HepG2 (cell line): Measurements from ENCODE around the gene CDC27. TPM values are rescaled to one million over a fixed set of nuclear protein-coding genes. Genes with fewer than 3 reads are reported as not detected.

ENCODE experiments used
- ATAC-seq: fragments of 200-7000 bp; cut with Tn5 transposase; 3 replicates; pipeline ENCODE4 v1.9.1; 2020; ENCODE audit warnings: mild to moderate bottlenecking, moderate library complexity
- BruUV-seq: library from RNA; stranded (reverse); fragments of 400-500 nt; replicated peaks from 2 replicates; lab custom pipeline; 2021; lab: Mats Ljungman, UMichigan
- CTCF ChIA-PET: fragments of 300-600 bp; formaldehyde crosslinking; extraction: SDS; loops from one replicate; lab custom pipeline; 2021; ENCODE audit warnings: low total read pairs, inconsistent platforms, low intra/inter-chr PET ratio; lab: Yijun Ruan, JAX
- POLR2A ChIA-PET: fragments of 350-600 bp; sonication (Branson Sonifier 250); formaldehyde crosslinking; loops from one replicate; lab custom pipeline; 2020; ENCODE audit warnings: antibody characterized with exemption, inconsistent platforms; lab: Yijun Ruan, JAX
- DNase-seq: peaks from one replicate; pipeline ENCODE4 v3.0.0-alpha.2; 2015; ENCODE audit warnings: low spot score
- FAIRE-seq: peaks from 3 replicates; lab custom pipeline; 2011; peaks lifted over from hg19 to GRCh38; lab: Jason Lieb, UNC
- H2AFZ ChIP-seq: one replicate; pipeline ENCODE4 v1.6.1; 2011; ENCODE audit warnings: low read length, inconsistent platforms
- H3K27ac ChIP-seq: fragments of 300-600 bp; 3 replicates; pipeline ENCODE4 v1.8.0; 2011; ENCODE audit warnings: mixed run types, mild to moderate bottlenecking, mixed read lengths, low read length, inconsistent platforms; ENCODE audit not compliant: insufficient read depth; ENCODE audit errors: extremely low read length
- H3K27me3 ChIP-seq, 2 experiments: fragments of 200-600 bp in 1 of 2; 2 replicates in 1 of 2; 3 replicates in 1 of 2; pipeline versions ENCODE4 v1.6.0 to v1.8.0; 2011; ENCODE audit warnings: low read length in 2 of 2, mild to moderate bottlenecking in 2 of 2, moderate library complexity in 2 of 2, inconsistent platforms in 1 of 2; ENCODE audit not compliant: insufficient read depth in 2 of 2, control insufficient read depth in 1 of 2
- H3K36me3 ChIP-seq, 2 experiments: fragments of 200-600 bp in 1 of 2; replicated peaks in 1 of 2; 2 replicates in 1 of 2; 3 replicates in 1 of 2; pipeline versions ENCODE4 v1.5.1 to v1.8.0; 2011; ENCODE audit warnings: low read length in 2 of 2, inconsistent platforms in 1 of 2; ENCODE audit not compliant: insufficient read depth in 2 of 2, control insufficient read depth in 1 of 2
- H3K4me1 ChIP-seq: 2 replicates; pipeline ENCODE4 v1.5.1; 2012; ENCODE audit warnings: low read length, inconsistent platforms; ENCODE audit not compliant: insufficient read depth
- H3K4me2 ChIP-seq: 2 replicates; pipeline ENCODE4 v1.6.0; 2011; ENCODE audit warnings: low read depth, low read length, inconsistent platforms
- H3K4me3 ChIP-seq, 3 experiments: fragments of 200-600 bp in 1 of 3; sonication (generic), shearing (Covaris generic) in 1 of 3; replicated peaks in 1 of 3; 2 replicates each; pipeline ENCODE4 v1.5.1; 2011 to 2016; ENCODE audit warnings: low read length in 3 of 3, inconsistent platforms in 2 of 3, low read depth in 2 of 3, mild to moderate bottlenecking in 2 of 3, control low read depth in 1 of 3, mixed read lengths in 1 of 3; ENCODE audit not compliant: insufficient read depth in 1 of 3
- H3K79me2 ChIP-seq: one replicate; pipeline ENCODE4 v1.6.1; 2011; ENCODE audit warnings: low read length, inconsistent platforms; ENCODE audit not compliant: insufficient read depth
- H3K9ac ChIP-seq: 2 replicates; pipeline ENCODE4 v1.6.0; 2011; ENCODE audit warnings: mild to moderate bottlenecking, low read depth, low read length, inconsistent platforms; ENCODE audit not compliant: insufficient read depth
- H3K9me3 ChIP-seq: 2 replicates; pipeline ENCODE4 v1.5.1; 2012; ENCODE audit warnings: mild to moderate bottlenecking, low read length
- H4K20me1 ChIP-seq: 2 replicates; pipeline ENCODE4 v1.6.0; 2011; ENCODE audit warnings: inconsistent platforms, mild to moderate bottlenecking, low read length, moderate library complexity; ENCODE audit not compliant: insufficient read depth
- ARHGAP35 ChIP-seq: sonication (generic); formaldehyde crosslinking; IDR thresholded peaks from 2 replicates; pipeline ENCODE4 v1.9.0; 2022; ENCODE audit warnings: mild to moderate bottlenecking, inconsistent platforms, moderate library complexity, missing genetic modification reagents, borderline replicate concordance
- KDM4B ChIP-seq: sonication (generic); formaldehyde crosslinking; IDR thresholded peaks from 2 replicates; pipeline ENCODE4 v1.4.0; 2020; ENCODE audit warnings: missing genetic modification reagents
- SAFB2 ChIP-seq: sonication (generic); formaldehyde crosslinking; IDR thresholded peaks from 2 replicates; pipeline ENCODE4 v1.5.1; 2020; ENCODE audit warnings: missing genetic modification reagents, low read depth, mild to moderate bottlenecking, borderline replicate concordance
- TBX3 ChIP-seq: fragments of 450-650 bp; IDR thresholded peaks from 2 replicates; pipeline ENCODE4 v1.6.1; 2017; ENCODE audit warnings: antibody characterized with exemption, mild to moderate bottlenecking, inconsistent platforms, borderline replicate concordance
- TSC22D2 ChIP-seq: sonication (generic); formaldehyde crosslinking; IDR thresholded peaks from 2 replicates; pipeline ENCODE4 v1.5.1; 2020; ENCODE audit warnings: missing genetic modification reagents, mild to moderate bottlenecking, borderline replicate concordance
- ZBTB3 ChIP-seq: sonication (generic); formaldehyde crosslinking; IDR thresholded peaks from 2 replicates; pipeline ENCODE4 v1.4.0; 2020; ENCODE audit warnings: low read depth, mild to moderate bottlenecking, moderate library complexity, missing genetic modification reagents, borderline replicate concordance
- ZNF337 ChIP-seq: sonication (generic); formaldehyde crosslinking; IDR thresholded peaks from 2 replicates; pipeline ENCODE4 v1.5.1; 2020; ENCODE audit warnings: missing genetic modification reagents, low read depth, mild to moderate bottlenecking, borderline replicate concordance
- ZNF564 ChIP-seq: sonication (generic); formaldehyde crosslinking; IDR thresholded peaks from 2 replicates; pipeline ENCODE4 v1.8.1; 2023; ENCODE audit warnings: mild to moderate bottlenecking, missing genetic modification reagents
- ZNF720 ChIP-seq: sonication (generic); formaldehyde crosslinking; IDR thresholded peaks from 2 replicates; pipeline ENCODE4 v1.4.0; 2020; ENCODE audit warnings: missing genetic modification reagents
- ZZZ3 ChIP-seq: sonication (generic); formaldehyde crosslinking; IDR thresholded peaks from 2 replicates; pipeline ENCODE4 v1.4.0; 2020; ENCODE audit warnings: missing genetic modification reagents, mild to moderate bottlenecking, borderline replicate concordance
- WGBS: methylation state at CpG from one replicate; pipeline ENCODE4 v1.1.6; 2017; ENCODE audit warnings: low lambda C conversion rate; 5-methylcytosine and 5-hydroxymethylcytosine counted together
- in situ Hi-C: cut with HindIII; loops from 2 replicates; pipeline ENCODE4 v1.10.0; 2017; ENCODE audit warnings: low pct_unique_long_range_greater_than_20kb; ENCODE audit not compliant: extremely low pct_ligation_motif_present
- intact Hi-C: fragments of 100-400 bp; cut with micrococcal nuclease; formaldehyde crosslinking; loops from one replicate; pipeline ENCODE4 v1.10.0; 2022; ENCODE audit not compliant: unreplicated experiment
- polyA plus RNA-seq, 8 experiments: library from polyadenylated mRNA; depleted of rRNA in 3 of 8; stranded (reverse) in 7 of 8; unstranded in 1 of 8; fragments of >200 nt; fragmentation: Illumina TruSeq in 4 of 8; extraction: Trizol in 4 of 8; gene quantifications; 2 replicates each; pipeline versions ENCODE4 v1.2.1 to v1.2.3, GENCODE V29; 2011 to 2016; ENCODE audit warnings: low read depth in 4 of 8, missing spikeins in 1 of 8, mixed read lengths in 1 of 8; ENCODE audit not compliant: insufficient read depth in 1 of 8
- total RNA-seq, 5 experiments: library from RNA; depleted of rRNA; stranded (reverse); fragments of >200 nt; fragmentation: Illumina TruSeq; extraction: Trizol; gene quantifications; 2 replicates each; pipeline ENCODE4 v1.2.3, GENCODE V29; 2016; ENCODE audit warnings: low read depth in 1 of 5
- TF ChIP-seq, protein P1 (sequence below): sonication (generic); formaldehyde crosslinking; IDR thresholded peaks from 2 replicates; pipeline ENCODE4 v1.4.0; 2020; ENCODE audit warnings: missing genetic modification reagents, borderline replicate concordance
- TF ChIP-seq, protein P2 (sequence below): IDR thresholded peaks from 2 replicates; pipeline ENCODE4 v1.6.1; 2016; ENCODE audit warnings: control low read depth
- TF ChIP-seq, protein P3 (sequence below): sonication (generic); formaldehyde crosslinking; IDR thresholded peaks from 2 replicates; pipeline ENCODE4 v1.9.0; 2021; ENCODE audit warnings: missing genetic modification reagents, mild to moderate bottlenecking, borderline replicate concordance
- TF ChIP-seq, protein P4 (sequence below): sonication (generic); formaldehyde crosslinking; IDR thresholded peaks from 2 replicates; pipeline ENCODE4 v1.4.0; 2020; ENCODE audit warnings: missing genetic modification reagents, borderline replicate concordance

Gene CDC27
- total and polyA plus RNA-seq, 2 of the 13 experiments (the other 11 are each of a cell fraction or from before 2014, with no cell fraction given), result 80.7 to 102 TPM

DNA sequence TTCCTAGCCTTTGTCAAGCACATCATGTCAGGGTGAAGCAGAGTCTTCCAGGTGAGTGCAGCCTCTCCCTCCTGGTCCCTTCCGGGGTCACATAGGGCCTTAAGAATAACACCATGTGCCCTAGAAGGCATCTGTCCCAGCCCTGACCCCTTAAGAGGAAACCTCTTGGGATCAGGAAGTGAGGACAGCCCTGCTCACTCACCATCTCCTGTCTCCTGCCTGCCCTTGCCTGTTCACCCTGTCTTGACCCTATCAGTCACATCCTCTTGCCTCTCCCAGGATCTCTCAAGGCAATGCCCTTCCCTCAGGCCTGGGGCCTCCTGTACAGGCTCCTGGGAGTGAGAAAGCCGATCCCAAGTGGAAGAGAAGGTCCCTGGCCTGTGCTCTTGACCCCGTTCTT is 33.9 kb upstream of the CDC27 start (continued):
- TF ChIP-seq, protein P1, sequence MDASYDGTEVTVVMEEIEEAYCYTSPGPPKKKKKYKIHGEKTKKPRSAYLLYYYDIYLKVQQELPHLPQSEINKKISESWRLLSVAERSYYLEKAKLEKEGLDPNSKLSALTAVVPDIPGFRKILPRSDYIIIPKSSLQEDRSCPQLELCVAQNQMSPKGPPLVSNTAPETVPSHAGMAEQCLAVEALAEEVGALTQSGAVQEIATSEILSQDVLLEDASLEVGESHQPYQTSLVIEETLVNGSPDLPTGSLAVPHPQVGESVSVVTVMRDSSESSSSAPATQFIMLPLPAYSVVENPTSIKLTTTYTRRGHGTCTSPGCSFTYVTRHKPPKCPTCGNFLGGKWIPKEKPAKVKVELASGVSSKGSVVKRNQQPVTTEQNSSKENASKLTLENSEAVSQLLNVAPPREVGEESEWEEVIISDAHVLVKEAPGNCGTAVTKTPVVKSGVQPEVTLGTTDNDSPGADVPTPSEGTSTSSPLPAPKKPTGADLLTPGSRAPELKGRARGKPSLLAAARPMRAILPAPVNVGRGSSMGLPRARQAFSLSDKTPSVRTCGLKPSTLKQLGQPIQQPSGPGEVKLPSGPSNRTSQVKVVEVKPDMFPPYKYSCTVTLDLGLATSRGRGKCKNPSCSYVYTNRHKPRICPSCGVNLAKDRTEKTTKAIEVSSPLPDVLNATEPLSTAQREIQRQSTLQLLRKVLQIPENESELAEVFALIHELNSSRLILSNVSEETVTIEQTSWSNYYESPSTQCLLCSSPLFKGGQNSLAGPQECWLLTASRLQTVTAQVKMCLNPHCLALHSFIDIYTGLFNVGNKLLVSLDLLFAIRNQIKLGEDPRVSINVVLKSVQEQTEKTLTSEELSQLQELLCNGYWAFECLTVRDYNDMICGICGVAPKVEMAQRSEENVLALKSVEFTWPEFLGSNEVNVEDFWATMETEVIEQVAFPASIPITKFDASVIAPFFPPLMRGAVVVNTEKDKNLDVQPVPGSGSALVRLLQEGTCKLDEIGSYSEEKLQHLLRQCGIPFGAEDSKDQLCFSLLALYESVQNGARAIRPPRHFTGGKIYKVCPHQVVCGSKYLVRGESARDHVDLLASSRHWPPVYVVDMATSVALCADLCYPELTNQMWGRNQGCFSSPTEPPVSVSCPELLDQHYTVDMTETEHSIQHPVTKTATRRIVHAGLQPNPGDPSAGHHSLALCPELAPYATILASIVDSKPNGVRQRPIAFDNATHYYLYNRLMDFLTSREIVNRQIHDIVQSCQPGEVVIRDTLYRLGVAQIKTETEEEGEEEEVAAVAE, result no peak
- TF ChIP-seq, protein P2, sequence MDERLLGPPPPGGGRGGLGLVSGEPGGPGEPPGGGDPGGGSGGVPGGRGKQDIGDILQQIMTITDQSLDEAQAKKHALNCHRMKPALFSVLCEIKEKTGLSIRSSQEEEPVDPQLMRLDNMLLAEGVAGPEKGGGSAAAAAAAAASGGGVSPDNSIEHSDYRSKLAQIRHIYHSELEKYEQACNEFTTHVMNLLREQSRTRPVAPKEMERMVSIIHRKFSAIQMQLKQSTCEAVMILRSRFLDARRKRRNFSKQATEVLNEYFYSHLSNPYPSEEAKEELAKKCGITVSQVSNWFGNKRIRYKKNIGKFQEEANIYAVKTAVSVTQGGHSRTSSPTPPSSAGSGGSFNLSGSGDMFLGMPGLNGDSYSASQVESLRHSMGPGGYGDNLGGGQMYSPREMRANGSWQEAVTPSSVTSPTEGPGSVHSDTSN (CRISPR knock-in tag), result no peak
- no peak for TF ChIP-seq KDM4B
- TF ChIP-seq, all 625 proteins: peak for 0

DNA sequence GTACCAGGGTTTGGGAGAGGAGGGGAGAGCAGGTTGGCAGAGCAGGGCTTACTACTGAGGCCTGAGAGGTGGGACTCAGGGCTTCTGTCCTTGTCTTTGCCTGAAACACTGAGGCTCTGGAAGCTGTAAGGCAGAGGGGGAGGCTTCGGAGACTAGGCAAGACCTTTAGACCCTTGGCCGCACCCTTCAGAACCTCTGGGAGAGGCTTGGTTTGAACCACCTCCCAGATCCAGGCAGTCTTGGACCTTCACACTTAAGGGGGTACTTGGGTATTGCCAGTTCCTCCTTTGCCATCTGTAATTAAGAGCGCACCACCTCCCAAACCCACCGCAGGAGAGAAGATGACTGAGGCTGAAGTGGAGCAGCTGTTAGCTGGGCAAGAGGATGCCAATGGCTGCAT is 33.0 kb upstream of the CDC27 start:
- ChIA-PET POLR2A (no interaction called here), CTCF (no interaction called here)
- no peak for TF ChIP-seq TBX3
- TF ChIP-seq, protein P3, sequence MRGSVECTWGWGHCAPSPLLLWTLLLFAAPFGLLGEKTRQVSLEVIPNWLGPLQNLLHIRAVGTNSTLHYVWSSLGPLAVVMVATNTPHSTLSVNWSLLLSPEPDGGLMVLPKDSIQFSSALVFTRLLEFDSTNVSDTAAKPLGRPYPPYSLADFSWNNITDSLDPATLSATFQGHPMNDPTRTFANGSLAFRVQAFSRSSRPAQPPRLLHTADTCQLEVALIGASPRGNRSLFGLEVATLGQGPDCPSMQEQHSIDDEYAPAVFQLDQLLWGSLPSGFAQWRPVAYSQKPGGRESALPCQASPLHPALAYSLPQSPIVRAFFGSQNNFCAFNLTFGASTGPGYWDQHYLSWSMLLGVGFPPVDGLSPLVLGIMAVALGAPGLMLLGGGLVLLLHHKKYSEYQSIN (CRISPR knock-in tag), result no peak
- TF ChIP-seq, protein P4, sequence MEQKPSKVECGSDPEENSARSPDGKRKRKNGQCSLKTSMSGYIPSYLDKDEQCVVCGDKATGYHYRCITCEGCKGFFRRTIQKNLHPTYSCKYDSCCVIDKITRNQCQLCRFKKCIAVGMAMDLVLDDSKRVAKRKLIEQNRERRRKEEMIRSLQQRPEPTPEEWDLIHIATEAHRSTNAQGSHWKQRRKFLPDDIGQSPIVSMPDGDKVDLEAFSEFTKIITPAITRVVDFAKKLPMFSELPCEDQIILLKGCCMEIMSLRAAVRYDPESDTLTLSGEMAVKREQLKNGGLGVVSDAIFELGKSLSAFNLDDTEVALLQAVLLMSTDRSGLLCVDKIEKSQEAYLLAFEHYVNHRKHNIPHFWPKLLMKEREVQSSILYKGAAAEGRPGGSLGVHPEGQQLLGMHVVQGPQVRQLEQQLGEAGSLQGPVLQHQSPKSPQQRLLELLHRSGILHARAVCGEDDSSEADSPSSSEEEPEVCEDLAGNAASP (CRISPR knock-in tag), result no peak
- no peak for TF ChIP-seq TSC22D2 (CRISPR knock-in tag)
- no peak for TF ChIP-seq ZNF337
- TF ChIP-seq ZBTB3 (CRISPR knock-in tag), result no peak
- TF ChIP-seq ARHGAP35 (CRISPR knock-in tag), result no peak
- no peak for TF ChIP-seq ZZZ3
- TF ChIP-seq SAFB2 (CRISPR knock-in tag), result no peak
- no peak for TF ChIP-seq ZNF720 (CRISPR knock-in tag)
- no peak for TF ChIP-seq ZNF564
- Histone ChIP-seq H3K27me3 (peaks cover 7 to 32% of the 10 kb centered on the region in 2 experiments; a peak in 3 of 5 replicates), H2AFZ (no peak overlapping the region), H3K79me2 (no peaks in the 10 kb centered on the region), H3K9ac (no peak overlapping the region), H3K4me3 (no peak overlapping the region), H3K4me1 (peaks cover 24% of the 10 kb centered on the region), H3K27ac (no peak overlapping the region), H3K4me2 (no peak overlapping the region), H4K20me1 (no peaks in the 10 kb centered on the region), H3K36me3 (no peaks in the 10 kb centered on the region), H3K9me3 (peaks cover 9% of the 10 kb centered on the region; the same call in 1 of the 2 replicates)
- ATAC-seq, result no peak
- 50% methylated on average over 4 of the region's 4 CpGs for WGBS
- BruUV-seq, result no TSS peak
- DNase-seq, result no peak
- no peak for FAIRE-seq
- intact Hi-C loops, result loop anchor here (10.0 kb wide), 1 partner anchor 393 kb away; no protein-coding TSS in a partner anchor
- in situ Hi-C loops, result no loop called here
